Tibial nerve (tissue), 3 donors: Measurements from ENCODE around the gene NRDE2.

Source experiments
- POLR2A ChIP-seq, 2 donors: fragments of 450-650 bp; IDR thresholded peaks; one replicate each; pipeline ENCODE4 v1.6.1; 2017; ENCODE audit warnings: antibody characterized with exemption in 2 of 2, mild to moderate bottlenecking in 2 of 2, moderate library complexity in 2 of 2
- TF ChIP-seq, protein P1 (sequence below), 5 experiments: fragments of 200-600 bp in 3 of 5; fragments of 450-650 bp in 2 of 5; sonication (generic) in 3 of 5; IDR thresholded peaks; one replicate each; pipeline ENCODE4 v1.5.1; 2016 to 2019; ENCODE audit warnings: antibody characterized with exemption in 5 of 5, mild to moderate bottlenecking in 3 of 5, moderate library complexity in 2 of 5

DNA sequence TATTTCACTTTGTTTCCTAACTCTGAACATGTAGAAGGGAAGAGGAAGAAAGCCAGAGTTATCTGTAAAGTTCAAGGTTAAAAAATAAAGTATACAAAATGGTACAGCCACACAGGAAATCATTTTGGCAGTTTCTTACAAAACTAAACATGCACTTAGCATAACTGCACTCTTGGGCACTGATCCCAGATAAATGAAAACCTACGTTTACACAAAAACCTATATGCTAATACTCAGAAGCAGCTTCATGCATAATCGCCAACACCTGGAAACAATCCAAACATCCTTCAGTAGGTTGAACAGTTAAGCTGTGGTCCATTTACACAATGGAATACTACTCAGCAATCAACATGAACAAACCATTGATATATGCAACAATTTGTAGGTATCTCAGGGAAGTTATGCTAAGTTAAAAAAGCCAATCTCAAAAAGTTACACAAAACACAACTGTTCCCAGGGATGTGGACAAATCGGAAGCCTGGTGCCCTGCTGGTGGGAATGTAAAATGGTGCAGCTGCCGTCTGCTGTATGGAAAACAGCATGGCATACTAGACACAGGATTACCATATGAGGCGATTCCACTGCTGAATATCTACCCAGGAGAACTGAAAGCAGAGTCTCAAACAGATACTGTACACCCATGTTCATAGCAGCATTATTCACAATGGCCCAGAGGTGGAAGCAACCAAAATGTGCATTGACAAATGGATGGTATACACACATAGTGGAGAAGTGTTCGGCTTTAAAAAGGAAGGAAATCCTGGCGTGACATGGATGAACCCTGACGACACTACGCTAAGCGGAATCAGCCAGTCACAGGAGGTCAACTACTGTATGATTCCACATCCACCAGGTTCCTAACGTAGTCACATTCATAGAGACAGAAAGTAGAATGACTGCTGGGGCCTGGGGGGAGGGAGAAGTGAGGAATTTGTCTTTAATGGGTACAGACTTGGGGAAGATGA lies 37.7 kb downstream of the NRDE2 start:
- TF ChIP-seq, protein P1, sequence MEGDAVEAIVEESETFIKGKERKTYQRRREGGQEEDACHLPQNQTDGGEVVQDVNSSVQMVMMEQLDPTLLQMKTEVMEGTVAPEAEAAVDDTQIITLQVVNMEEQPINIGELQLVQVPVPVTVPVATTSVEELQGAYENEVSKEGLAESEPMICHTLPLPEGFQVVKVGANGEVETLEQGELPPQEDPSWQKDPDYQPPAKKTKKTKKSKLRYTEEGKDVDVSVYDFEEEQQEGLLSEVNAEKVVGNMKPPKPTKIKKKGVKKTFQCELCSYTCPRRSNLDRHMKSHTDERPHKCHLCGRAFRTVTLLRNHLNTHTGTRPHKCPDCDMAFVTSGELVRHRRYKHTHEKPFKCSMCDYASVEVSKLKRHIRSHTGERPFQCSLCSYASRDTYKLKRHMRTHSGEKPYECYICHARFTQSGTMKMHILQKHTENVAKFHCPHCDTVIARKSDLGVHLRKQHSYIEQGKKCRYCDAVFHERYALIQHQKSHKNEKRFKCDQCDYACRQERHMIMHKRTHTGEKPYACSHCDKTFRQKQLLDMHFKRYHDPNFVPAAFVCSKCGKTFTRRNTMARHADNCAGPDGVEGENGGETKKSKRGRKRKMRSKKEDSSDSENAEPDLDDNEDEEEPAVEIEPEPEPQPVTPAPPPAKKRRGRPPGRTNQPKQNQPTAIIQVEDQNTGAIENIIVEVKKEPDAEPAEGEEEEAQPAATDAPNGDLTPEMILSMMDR (IDR thresholded peaks at IDR 0.05) = no peak
- no peak for TF ChIP-seq POLR2A (IDR thresholded peaks at IDR 0.05)
